Gastroesophageal sphincter (tissue), 4 donors: ENCODE data around the gene ITGA6. TPM values are rescaled to one million over a fixed set of nuclear protein-coding genes. Genes with fewer than 3 reads are reported as not detected.
"Not testable (repeated sequence)": the region's sequence is repeated elsewhere in the genome, so short reads cannot be mapped to it uniquely, and the experiment has no call there.

Source experiments
- ATAC-seq: fragments of 150-250 bp; one replicate; pipeline ENCODE4 v1.9.1; 2016; ENCODE audit warnings: mild to moderate bottlenecking, moderate library complexity
- H3K27ac ChIP-seq, 4 donors: fragments of 200-600 bp; sonication (generic) in 3 of 4; 1 replicate in 3 of 4; 2 replicates in 1 of 4; pipeline ENCODE4 v1.5.1; 2016 to 2019
- H3K27me3 ChIP-seq: fragments of 200-600 bp; sonication (generic); one replicate; pipeline ENCODE4 v1.5.1; 2019
- H3K36me3 ChIP-seq, 2 donors: fragments of 200-600 bp; sonication (generic); one replicate each; pipeline ENCODE4 v1.5.1; 2019; ENCODE audit warnings: control low read depth in 1 of 2
- H3K4me1 ChIP-seq, 3 donors: fragments of 200-600 bp; sonication (generic); 1 replicate in 2 of 3; 2 replicates in 1 of 3; pipeline ENCODE4 v1.5.1; 2016 to 2019; ENCODE audit warnings: control low read depth in 2 of 3
- H3K4me3 ChIP-seq, 2 donors: fragments of 200-600 bp; sonication (generic); one replicate each; pipeline ENCODE4 v1.5.1; 2019; ENCODE audit warnings: mild to moderate bottlenecking in 1 of 2, moderate library complexity in 1 of 2
- H3K9me3 ChIP-seq, 3 donors: fragments of 200-600 bp; sonication (generic); one replicate each; pipeline ENCODE4 v1.5.1; 2017 to 2019; ENCODE audit warnings: control low read depth in 2 of 3
- EP300 ChIP-seq: sonication (generic); formaldehyde crosslinking; IDR thresholded peaks from one replicate; pipeline ENCODE4 v1.6.1; 2017; ENCODE audit warnings: antibody characterized with exemption, mild to moderate bottlenecking
- POLR2A ChIP-seq, 2 donors: fragments of 450-650 bp; IDR thresholded peaks; one replicate each; pipeline ENCODE4 v1.6.1; 2017; ENCODE audit warnings: antibody characterized with exemption in 2 of 2, mild to moderate bottlenecking in 2 of 2, moderate library complexity in 1 of 2
- POLR2AphosphoS5 ChIP-seq: sonication (generic); formaldehyde crosslinking; IDR thresholded peaks from one replicate; pipeline ENCODE4 v1.6.1; 2017; ENCODE audit warnings: antibody characterized with exemption
- WGBS, 2 donors: methylation state at CpG; one replicate each; pipeline ENCODE4 v1.1.5; 2018; ENCODE audit warnings: low coverage in 1 of 2; 5-methylcytosine and 5-hydroxymethylcytosine counted together
- total RNA-seq, 4 donors: library from RNA; depleted of rRNA; stranded (reverse); fragments of >200 nt; gene quantifications; one replicate each; pipeline ENCODE4 v1.1.0, GENCODE V29; 2016
- TF ChIP-seq, protein P1 (sequence below), 4 experiments: fragments of 200-600 bp in 2 of 4; fragments of 450-650 bp in 2 of 4; sonication (generic) in 1 of 4; IDR thresholded peaks; one replicate each; pipeline ENCODE4 v1.5.1; 2017 to 2019; ENCODE audit warnings: antibody characterized with exemption in 4 of 4, mild to moderate bottlenecking in 2 of 4, moderate library complexity in 2 of 4

ITGA6 gene
- total RNA-seq, 4 donors from 2014 or later = 32.5 to 62.2 (median 48.7) TPM

DNA sequence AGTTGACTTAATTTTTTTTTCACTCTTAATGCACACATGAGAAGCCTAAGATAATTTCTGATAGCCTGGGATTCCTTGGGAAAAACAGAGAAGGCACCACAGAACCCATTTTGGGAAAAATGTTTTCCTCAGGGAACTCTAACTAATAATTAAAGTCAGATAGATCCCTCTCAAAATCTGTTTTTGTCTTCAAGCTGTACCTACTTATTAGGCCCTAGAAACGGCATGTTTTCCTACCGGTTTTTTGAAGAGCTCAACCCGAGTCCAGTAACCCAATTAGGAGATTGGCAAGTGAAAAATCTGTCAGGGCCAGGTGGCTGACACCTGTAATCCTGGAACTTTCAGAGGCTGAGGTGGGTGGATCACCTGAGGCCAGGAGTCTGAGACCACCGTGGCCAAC is 112.4 kb downstream of the ITGA6 start:
- Histone ChIP-seq H3K9me3 (no peaks in the 10 kb centered on the region), H3K4me3 (no peak overlapping the region), H3K4me1 (no peaks in the 10 kb centered on the region), H3K27ac (no peak overlapping the region), H3K36me3 (no peaks in the 10 kb centered on the region), H3K27me3 (no peaks in the 10 kb centered on the region)
- WGBS, 2 donors = 80 to 87% methylated on average over 4 of the region's 4 CpGs
- TF ChIP-seq POLR2AphosphoS5 (no peak), POLR2A (IDR thresholded peaks at IDR 0.05) (no peak), EP300 (no peak)
- TF ChIP-seq, protein P1, sequence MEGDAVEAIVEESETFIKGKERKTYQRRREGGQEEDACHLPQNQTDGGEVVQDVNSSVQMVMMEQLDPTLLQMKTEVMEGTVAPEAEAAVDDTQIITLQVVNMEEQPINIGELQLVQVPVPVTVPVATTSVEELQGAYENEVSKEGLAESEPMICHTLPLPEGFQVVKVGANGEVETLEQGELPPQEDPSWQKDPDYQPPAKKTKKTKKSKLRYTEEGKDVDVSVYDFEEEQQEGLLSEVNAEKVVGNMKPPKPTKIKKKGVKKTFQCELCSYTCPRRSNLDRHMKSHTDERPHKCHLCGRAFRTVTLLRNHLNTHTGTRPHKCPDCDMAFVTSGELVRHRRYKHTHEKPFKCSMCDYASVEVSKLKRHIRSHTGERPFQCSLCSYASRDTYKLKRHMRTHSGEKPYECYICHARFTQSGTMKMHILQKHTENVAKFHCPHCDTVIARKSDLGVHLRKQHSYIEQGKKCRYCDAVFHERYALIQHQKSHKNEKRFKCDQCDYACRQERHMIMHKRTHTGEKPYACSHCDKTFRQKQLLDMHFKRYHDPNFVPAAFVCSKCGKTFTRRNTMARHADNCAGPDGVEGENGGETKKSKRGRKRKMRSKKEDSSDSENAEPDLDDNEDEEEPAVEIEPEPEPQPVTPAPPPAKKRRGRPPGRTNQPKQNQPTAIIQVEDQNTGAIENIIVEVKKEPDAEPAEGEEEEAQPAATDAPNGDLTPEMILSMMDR (IDR thresholded peaks at IDR 0.05) = no peak
- no peak for ATAC-seq

DNA sequence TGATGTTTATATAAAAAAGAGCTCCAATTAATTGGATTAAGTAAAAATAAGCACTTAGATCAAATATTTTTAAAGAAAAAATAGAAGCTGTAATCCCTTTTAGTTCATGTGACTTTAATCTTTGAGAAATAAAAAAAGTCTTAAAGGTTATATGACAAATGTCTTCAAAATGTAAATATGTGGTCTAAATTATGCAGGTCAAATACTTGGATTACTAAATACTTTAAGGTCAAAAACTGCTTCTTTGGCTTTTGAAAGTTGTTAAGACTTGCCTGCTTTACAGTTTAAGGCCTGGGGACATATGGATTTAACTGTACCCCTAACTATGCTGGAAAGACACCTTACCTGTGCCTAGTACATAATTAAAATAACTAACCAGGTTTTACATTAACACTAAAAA is 113.0 kb downstream of the ITGA6 start:
- no peak overlapping the region for H3K27ac ChIP-seq
- no peak for TF ChIP-seq POLR2A (IDR thresholded peaks at IDR 0.05)
- TF ChIP-seq POLR2AphosphoS5 = no peak
- TF ChIP-seq EP300 = no peak
- TF ChIP-seq, protein P1 (IDR thresholded peaks at IDR 0.05) = no peak
- no peak for ATAC-seq
- no peaks in the 10 kb centered on the region for H3K4me1 ChIP-seq
- no peaks in the 10 kb centered on the region for H3K27me3 ChIP-seq
- no peak overlapping the region for H3K4me3 ChIP-seq
- no peaks in the 10 kb centered on the region for H3K9me3 ChIP-seq
- no peaks in the 10 kb centered on the region for H3K36me3 ChIP-seq

DNA sequence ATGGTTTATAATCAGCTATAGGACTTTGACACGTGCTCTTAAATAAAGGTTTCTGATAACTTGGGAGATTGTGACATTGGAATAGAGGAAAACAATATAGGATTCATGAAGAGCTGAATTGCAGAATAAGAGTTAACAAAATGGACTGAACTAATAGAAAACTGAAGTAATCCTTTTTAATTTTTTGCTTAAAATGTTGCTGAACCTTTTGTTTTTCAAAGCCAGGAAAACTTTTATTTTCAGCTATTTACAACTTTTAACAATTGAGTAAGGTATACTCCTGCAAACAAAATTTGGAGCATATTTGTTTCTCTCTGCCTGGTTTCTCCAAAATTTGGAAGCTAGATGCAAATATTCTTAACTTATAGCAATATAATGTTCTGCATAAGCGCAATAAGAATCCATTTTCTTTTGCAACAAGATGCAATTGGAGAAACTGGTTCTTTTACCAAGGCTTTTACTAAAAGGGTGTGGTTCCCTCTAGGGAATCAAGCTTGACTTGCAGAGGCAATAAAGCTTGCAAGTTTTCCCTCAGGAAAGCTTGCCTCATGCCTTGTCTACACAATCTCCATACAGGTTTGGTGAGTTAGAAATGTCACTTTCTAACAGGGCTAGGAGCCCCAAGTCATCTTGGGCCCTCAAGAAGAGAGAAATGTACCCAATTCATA is 118.2 kb downstream of the ITGA6 start:
- WGBS, 2 donors = 85 to 94% methylated on average over 2 of the region's 2 CpGs

DNA sequence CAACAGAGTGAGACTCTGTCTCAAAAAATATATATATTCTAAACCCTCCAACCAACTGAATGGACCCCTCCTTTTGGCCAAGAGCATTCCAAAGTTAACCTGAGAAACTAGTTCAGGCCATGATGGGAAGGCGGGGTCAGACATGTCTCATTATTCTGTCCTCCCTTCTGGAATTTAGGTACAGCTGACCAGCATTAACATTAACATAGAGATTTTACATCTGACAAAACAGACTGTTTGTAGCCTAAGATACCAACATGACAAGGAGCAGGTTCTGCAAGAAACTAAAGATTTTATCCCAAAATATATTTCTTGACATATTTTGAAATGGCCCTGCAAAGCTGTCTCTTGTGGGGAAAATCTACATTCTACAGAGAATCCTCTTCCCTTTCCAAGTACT is 121.7 kb downstream of the ITGA6 start:
- ATAC-seq = no peak
- WGBS, 2 donors = 89 to 100% methylated on average over 1 of the region's 1 CpG

More for the DNA sequence above, 118.2 kb downstream of the ITGA6 start:
- TF ChIP-seq, protein P1 (IDR thresholded peaks at IDR 0.05) = no peak
- TF ChIP-seq POLR2A (IDR thresholded peaks at IDR 0.05) (no peak), POLR2AphosphoS5 (no peak), EP300 (no peak)
- no peaks in the 10 kb centered on the region for H3K4me1 ChIP-seq
- H3K9me3 ChIP-seq = no peaks in the 10 kb centered on the region
- no peaks in the 10 kb centered on the region for H3K27me3 ChIP-seq
- no peak for ATAC-seq
- no peaks in the 10 kb centered on the region for H3K36me3 ChIP-seq
- no peak overlapping the region for H3K27ac ChIP-seq
- H3K4me3 ChIP-seq = no peak overlapping the region

DNA sequence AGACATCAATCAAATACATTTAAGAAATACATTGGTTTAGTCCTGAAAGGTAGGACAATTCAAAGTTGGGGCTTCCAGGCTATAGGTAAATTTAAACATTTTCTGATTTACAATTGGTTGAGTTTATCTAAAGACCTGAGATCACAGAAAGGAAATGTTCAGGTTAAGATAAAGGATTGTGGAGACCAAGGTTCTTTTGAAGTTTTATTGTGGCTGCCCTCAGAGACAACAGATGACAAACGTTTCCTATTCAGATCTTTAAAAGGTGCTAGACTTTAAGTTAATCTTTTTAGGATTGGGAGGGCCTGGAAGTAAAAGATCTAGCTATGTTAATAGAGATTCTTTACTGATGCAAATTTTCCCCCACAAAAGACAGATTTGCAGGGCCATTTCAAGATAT is 122.4 kb downstream of the ITGA6 start:
- ATAC-seq, H3K36me3 ChIP-seq, H3K4me1 ChIP-seq, H3K27ac ChIP-seq, H3K9me3 ChIP-seq, H3K27me3 ChIP-seq, H3K4me3 ChIP-seq: not testable (repeated sequence)
- WGBS, 2 donors = 71% methylated on average over 1 of the region's 1 CpG; no CpG with 5 or more reads in 1 of the 2 donors

More for the DNA sequence above, 121.7 kb downstream of the ITGA6 start:
- H3K4me3 ChIP-seq = no peak overlapping the region
- no peaks in the 10 kb centered on the region for H3K36me3 ChIP-seq
- no peaks in the 10 kb centered on the region for H3K27me3 ChIP-seq
- H3K9me3 ChIP-seq = no peaks in the 10 kb centered on the region
- TF ChIP-seq, protein P1 (IDR thresholded peaks at IDR 0.05) = no peak
- TF ChIP-seq POLR2AphosphoS5 (no peak), EP300 (no peak), POLR2A (IDR thresholded peaks at IDR 0.05) (no peak)
- no peak overlapping the region for H3K27ac ChIP-seq
- no peaks in the 10 kb centered on the region for H3K4me1 ChIP-seq
